H1 (cell line): ENCODE measurements around the gene KRT83. TPM values are rescaled to one million over a fixed set of nuclear protein-coding genes. Genes with fewer than 3 reads are reported as not detected.

Experiments used
- CTCF ChIA-PET: fragments of 300-600 bp; sonication (Branson Sonifier 250); formaldehyde crosslinking; loops from one replicate; lab custom pipeline; 2021; ENCODE audit not compliant: partially characterized antibody; lab: Charles Lee
- POLR2A ChIA-PET: fragments of 300-600 bp; sonication (Branson Sonifier 250); formaldehyde crosslinking; loops from one replicate; lab custom pipeline; 2021; ENCODE audit warnings: inconsistent platforms; ENCODE audit not compliant: partially characterized antibody; lab: Charles Lee
- DNase-seq, 2 experiments: peaks; one replicate each; pipeline versions ENCODE4 v3.0.0 to v3.0.0-alpha.2; 2010 to 2022; ENCODE audit warnings: low spot score in 2 of 2, low read depth in 1 of 2, mixed read lengths in 1 of 2
- FAIRE-seq: peaks from 2 replicates; lab custom pipeline; 2011; peaks lifted over from hg19 to GRCh38; lab: Jason Lieb, UNC
- H2AFZ ChIP-seq: 2 replicates; pipeline ENCODE4 v1.8.1; 2012; ENCODE audit warnings: low read length, inconsistent platforms
- H2AK5ac ChIP-seq: 2 replicates; pipeline ENCODE4 v1.6.1; 2013; ENCODE audit warnings: low read depth, low read length
- H2BK120ac ChIP-seq: replicated peaks from 2 replicates; pipeline ENCODE3; 2013; ENCODE audit warnings: low read depth, low read length, inconsistent platforms
- H2BK12ac ChIP-seq: 2 replicates; pipeline ENCODE4 v1.6.1; 2013; ENCODE audit warnings: low read depth, low read length
- H2BK15ac ChIP-seq: 2 replicates; pipeline ENCODE4 v1.6.1; 2013; ENCODE audit warnings: low read length
- H2BK20ac ChIP-seq: 2 replicates; pipeline ENCODE4 v1.6.1; 2013; ENCODE audit warnings: low read length
- H2BK5ac ChIP-seq: 2 replicates; pipeline ENCODE4 v1.6.1; 2013; ENCODE audit warnings: low read depth, low read length
- H3K14ac ChIP-seq: 2 replicates; pipeline ENCODE4 v1.6.1; 2013; ENCODE audit warnings: inconsistent platforms; ENCODE audit not compliant: insufficient read length
- H3K18ac ChIP-seq: 2 replicates; pipeline ENCODE4 v1.6.1; 2013; ENCODE audit warnings: low read length; ENCODE audit errors: extremely low read depth
- H3K23ac ChIP-seq: 2 replicates; pipeline ENCODE4 v1.6.1; 2013; ENCODE audit warnings: inconsistent platforms; ENCODE audit not compliant: insufficient read length
- H3K23me2 ChIP-seq: 2 replicates; pipeline ENCODE4 v1.6.1; 2013; ENCODE audit warnings: low read depth, low read length
- H3K27ac ChIP-seq: 2 replicates; pipeline ENCODE4 v1.6.1; 2011; ENCODE audit warnings: low read depth, low read length, inconsistent platforms
- H3K27me3 ChIP-seq, 4 experiments: replicated peaks in 1 of 4; 1 replicate in 1 of 4; 2 replicates in 3 of 4; pipeline versions ENCODE4 v1.6.1 to v1.8.1; 2011 to 2013; ENCODE audit warnings: low read length in 3 of 4, mild to moderate bottlenecking in 3 of 4, inconsistent platforms in 2 of 4, mixed read lengths in 2 of 4, moderate library complexity in 1 of 4; ENCODE audit not compliant: control insufficient read depth in 3 of 4, insufficient read depth in 3 of 4; ENCODE audit errors: extremely low read depth in 1 of 4
- H3K36me3 ChIP-seq, 4 experiments: 2 replicates each; pipeline versions ENCODE4 v1.6.1 to v1.8.1; 2011 to 2013; ENCODE audit warnings: mild to moderate bottlenecking in 4 of 4, low read length in 3 of 4, moderate library complexity in 2 of 4, control low read depth in 1 of 4, inconsistent platforms in 1 of 4; ENCODE audit not compliant: insufficient read depth in 4 of 4, control insufficient read depth in 2 of 4
- H3K4ac ChIP-seq: replicated peaks from 2 replicates; pipeline ENCODE3; 2013; ENCODE audit warnings: low read length, low read depth, mixed read lengths, inconsistent platforms; ENCODE audit not compliant: insufficient read length
- H3K4me1 ChIP-seq, 4 experiments: replicated peaks in 1 of 4; 1 replicate in 1 of 4; 2 replicates in 3 of 4; pipeline versions ENCODE4 v1.6.1 to v1.8.1; 2011 to 2013; ENCODE audit warnings: low read length in 3 of 4, inconsistent platforms in 2 of 4, mixed read lengths in 1 of 4; ENCODE audit not compliant: insufficient read depth in 4 of 4, control insufficient read depth in 3 of 4
- H3K4me2 ChIP-seq, 2 experiments: 2 replicates each; pipeline versions ENCODE4 v1.6.1 to v1.8.1; 2011 to 2013; ENCODE audit warnings: low read depth in 2 of 2, low read length in 2 of 2, control low read depth in 1 of 2, inconsistent platforms in 1 of 2, mild to moderate bottlenecking in 1 of 2; ENCODE audit not compliant: insufficient read depth in 1 of 2
- H3K4me3 ChIP-seq, 4 experiments: fragments of 200-600, 300-600 bp in 1 of 4; sonication (generic), shearing (Covaris generic), sonication (Bioruptor Twin) in 1 of 4; 2 replicates each; pipeline versions ENCODE4 v1.5.1 to v1.8.1; 2011 to 2016; ENCODE audit warnings: low read length in 4 of 4, low read depth in 3 of 4, control low read depth in 2 of 4, inconsistent platforms in 2 of 4, mild to moderate bottlenecking in 2 of 4, mixed read lengths in 1 of 4, moderate library complexity in 1 of 4; ENCODE audit not compliant: insufficient read depth in 2 of 4; ENCODE audit errors: extremely low read depth in 1 of 4
- H3K56ac ChIP-seq: replicated peaks from 2 replicates; pipeline ENCODE3; 2013; ENCODE audit warnings: low read depth, mild to moderate bottlenecking, mixed read lengths, low read length, inconsistent platforms; ENCODE audit not compliant: insufficient read length
- H3K79me1 ChIP-seq: 2 replicates; pipeline ENCODE4 v1.6.1; 2013; ENCODE audit warnings: low read depth, low read length, control low read depth
- H3K79me2 ChIP-seq, 2 experiments: 2 replicates each; pipeline versions ENCODE4 v1.6.1 to v1.8.1; 2012 to 2013; ENCODE audit warnings: low read length in 2 of 2, mild to moderate bottlenecking in 2 of 2, inconsistent platforms in 1 of 2; ENCODE audit not compliant: insufficient read depth in 2 of 2, control insufficient read depth in 1 of 2
- H3K9ac ChIP-seq, 4 experiments: replicated peaks in 1 of 4; 1 replicate in 1 of 4; 2 replicates in 3 of 4; pipeline versions ENCODE4 v1.6.1 to v1.8.1; 2011 to 2013; ENCODE audit warnings: low read depth in 3 of 4, low read length in 3 of 4, control low read depth in 2 of 4, mild to moderate bottlenecking in 2 of 4, moderate library complexity in 2 of 4, inconsistent platforms in 1 of 4; ENCODE audit errors: extremely low read depth in 1 of 4
- H3K9me3 ChIP-seq, 2 experiments: 2 replicates each; pipeline versions ENCODE4 v1.6.1 to v1.8.1; 2012 to 2013; ENCODE audit warnings: mild to moderate bottlenecking in 2 of 2, moderate library complexity in 2 of 2, control low read depth in 1 of 2, inconsistent platforms in 1 of 2, low read depth in 1 of 2, low read length in 1 of 2, mixed read lengths in 1 of 2; ENCODE audit not compliant: insufficient read depth in 2 of 2
- H4K20me1 ChIP-seq, 2 experiments: replicated peaks in 1 of 2; 2 replicates each; pipeline versions ENCODE3 to v1.8.1; 2011 to 2013; ENCODE audit warnings: inconsistent platforms in 2 of 2, low read length in 2 of 2, mild to moderate bottlenecking in 1 of 2; ENCODE audit not compliant: insufficient read depth in 2 of 2, control insufficient read depth in 1 of 2
- H4K5ac ChIP-seq: 2 replicates; pipeline ENCODE4 v1.6.1; 2013; ENCODE audit warnings: low read length, low read depth, mixed read lengths, inconsistent platforms; ENCODE audit not compliant: insufficient read length
- H4K8ac ChIP-seq: 2 replicates; pipeline ENCODE4 v1.8.0; 2013; ENCODE audit warnings: mild to moderate bottlenecking, moderate library complexity, low read length, inconsistent platforms; ENCODE audit not compliant: insufficient read depth; ENCODE audit errors: extremely low read depth
- H4K91ac ChIP-seq: replicated peaks from 2 replicates; pipeline ENCODE3; 2013; ENCODE audit warnings: low read length, mixed read lengths, inconsistent platforms; ENCODE audit not compliant: insufficient read length
- BRCA1 ChIP-seq: IDR thresholded peaks from 2 replicates; pipeline ENCODE4 v1.6.1; 2012; ENCODE audit warnings: low read depth, low read length, improper control_type of control experiment
- JUND ChIP-seq: IDR thresholded peaks from 2 replicates; pipeline ENCODE4 v1.6.1; 2011; ENCODE audit warnings: mild to moderate bottlenecking, improper control_type of control experiment, low read length
- TAF7 ChIP-seq: optimal IDR thresholded peaks from 2 replicates; pipeline ENCODE3; 2011; ENCODE audit warnings: low read depth, mild to moderate bottlenecking, inconsistent platforms, low read length, moderate library complexity, borderline replicate concordance
- WGBS, 2 experiments: shearing (Covaris generic) in 1 of 2; methylation state at CpG; one replicate each; pipeline versions ENCODE4 v1.1.6 to v1.1.7; 2013 to 2015; ENCODE audit warnings: low lambda C conversion rate in 2 of 2, mixed read lengths in 2 of 2, inconsistent platforms in 1 of 2, low coverage in 1 of 2, missing lambda C conversion rate in 1 of 2; ENCODE audit not compliant: insufficient replicate concordance in 2 of 2, insufficient coverage in 1 of 2, insufficient read length in 1 of 2; ENCODE audit errors: extremely low coverage in 1 of 2, missing lambda C conversion rate in 1 of 2; 5-methylcytosine and 5-hydroxymethylcytosine counted together
- polyA plus RNA-seq, 7 experiments: library from polyadenylated mRNA; depleted of rRNA in 3 of 7; stranded (reverse) in 5 of 7; unstranded in 2 of 7; fragments of >200 nt in 5 of 7; fragments of 200-250 nt in 2 of 7; gene quantifications; 1 replicate in 5 of 7; 2 replicates in 1 of 7; 4 replicates in 1 of 7; pipeline versions ENCODE4 v1.2.1 to v1.2.3, GENCODE V29; 2011 to 2013; ENCODE audit warnings: missing spikeins in 2 of 7, mixed read lengths in 2 of 7
- total RNA-seq: library from RNA; stranded (reverse); fragmentation: NEBNext Ultra II Directional; extraction: Animal tissue kit (Norgen Biotek cat#: 25700); gene quantifications from 2 replicates; pipeline ENCODE4 v1.2.1, GENCODE V29; 2021

Gene KRT83
- total and polyA plus RNA-seq, 2 of the 8 experiments (the other 6 are each of a cell fraction or from before 2014, with no cell fraction given), result not detected

DNA sequence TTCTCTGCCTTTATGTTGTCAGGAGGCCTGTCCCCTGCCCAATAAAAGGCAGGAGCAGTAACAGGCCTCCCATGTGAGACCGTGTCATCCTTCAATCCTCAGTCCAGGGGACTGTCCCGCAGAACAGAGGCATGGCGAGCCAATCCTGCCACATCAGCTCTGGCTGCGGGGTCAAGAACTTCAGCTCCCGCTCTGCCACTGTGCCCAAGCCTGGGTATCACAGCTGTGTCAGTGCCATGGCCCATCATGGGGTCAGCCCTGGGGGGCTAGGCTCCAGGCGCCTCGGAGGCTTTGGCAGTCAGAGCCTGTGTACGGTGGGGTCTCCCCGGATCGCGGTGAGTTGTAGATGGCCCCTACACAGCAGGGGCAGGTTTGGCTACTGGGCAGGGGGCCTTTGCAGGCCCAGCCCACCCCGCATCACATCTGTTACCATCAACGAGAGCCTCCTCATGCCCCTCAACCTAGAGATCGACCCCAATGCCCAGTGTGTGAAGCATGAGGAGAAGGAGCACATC lies 19.9 kb upstream of the KRT83 start:
- FAIRE-seq, result no peak

More for the DNA sequence above, 19.9 kb upstream of the KRT83 start:
- Histone ChIP-seq H2BK15ac (no peak overlapping the region), H3K23ac (no peak overlapping the region), H3K4me1 (no peaks in the 10 kb centered on the region), H2BK120ac (no peak overlapping the region), H2AFZ (no peak overlapping the region), H4K5ac (no peak overlapping the region), H3K23me2 (no peaks in the 10 kb centered on the region), H3K79me1 (no peaks in the 10 kb centered on the region), H2BK20ac (no peak overlapping the region)
- CTCF ChIA-PET, result interaction anchor here (0.6 to 10.9 kb wide), 4 partner anchors 13 to 29 kb away, joined by 3 to 126 read pairs (median 12); no protein-coding TSS in a partner anchor
- TF ChIP-seq JUND, result no peak
- TF ChIP-seq TAF7, result no peak
- no peak for TF ChIP-seq BRCA1
- TF ChIP-seq, all 59 proteins: peak for 0
- H3K27ac ChIP-seq, result no peak overlapping the region; the same call in 1 of the 2 replicates
- no peak overlapping the region for H3K4me3 ChIP-seq
- 91% methylated on average over 14 of the region's 14 CpGs; no CpG with 5 or more reads in 1 of the 2 experiments for WGBS, 2 experiments
- no peaks in the 10 kb centered on the region for H4K20me1 ChIP-seq
- DNase-seq, result no peak
- H3K4ac ChIP-seq, result no peak overlapping the region
- no peak overlapping the region; the same call in 1 of the 2 replicates for H3K18ac ChIP-seq
- no peak overlapping the region for H3K4me2 ChIP-seq
- no peak overlapping the region for H2BK5ac ChIP-seq
- no peak overlapping the region for H2AK5ac ChIP-seq
- H3K9me3 ChIP-seq, result no peaks in the 10 kb centered on the region
- POLR2A ChIA-PET, result no interaction called here
- no peak overlapping the region for H3K9ac ChIP-seq
- H2BK12ac ChIP-seq, result no peak overlapping the region
- no peak overlapping the region for H3K14ac ChIP-seq
- no peak overlapping the region for H4K91ac ChIP-seq
- peak overlapping the region; percentile 43; the same call in 1 of the 2 replicates for H4K8ac ChIP-seq
- H3K36me3 ChIP-seq, result no peaks in the 10 kb centered on the region
- H3K79me2 ChIP-seq, result no peaks in the 10 kb centered on the region
- no peaks in the 10 kb centered on the region for H3K27me3 ChIP-seq
- no peak overlapping the region for H3K56ac ChIP-seq
